ENCODE results near the gene CCL4L2. TPM values are rescaled to one million over a fixed set of nuclear protein-coding genes. Genes with fewer than 3 reads are reported as not detected.
"Not testable (repeated sequence)": the region's sequence is repeated elsewhere in the genome, so short reads cannot be mapped to it uniquely, and the experiment has no call there.

The CCL4L2 gene
- total RNA-seq, 2 experiments from 2014 or later: 95.1 to 102 TPM

- H3K4me3 Mint-ChIP-seq; intact Hi-C loops (cut with micrococcal nuclease); H3K4me1 Mint-ChIP-seq (ENCODE audit: low read depth); H3K27me3 Mint-ChIP-seq; H3K27ac Mint-ChIP-seq; DNase-seq; POLR2A ChIA-PET; CTCF ChIA-PET; H3K9me3 Mint-ChIP-seq; ATAC-seq; H3K36me3 Mint-ChIP-seq (ENCODE audit: low read depth): not testable (repeated sequence)
Observed at GRCh38 chr17:36242046-36242445, 31.2 kb downstream of the CCL4L2 start.

Other genes starting within 250 kb of the CCL4L2 start
- gene CCL16, start 229.6 kb upstream of the CCL4L2 start, total RNA-seq: not detected
- gene CCL14, start 224.3 kb upstream of the CCL4L2 start, total RNA-seq: not detected
- not detected for gene CCL15, start 209.5 kb upstream of the CCL4L2 start, total RNA-seq
- gene CCL23, start 193.1 kb upstream of the CCL4L2 start, total RNA-seq: not detected
- gene CCL18, start 146.8 kb upstream of the CCL4L2 start, total RNA-seq: not detected
- 100 to 1,000 TPM; 230 to 253 TPM for gene CCL3, start 120.9 kb upstream of the CCL4L2 start, total RNA-seq
- 100 to 1,000 TPM; 287 to 290 TPM for gene CCL4, start 107.2 kb upstream of the CCL4L2 start, total RNA-seq
- gene TBC1D3B, start 34.4 kb upstream of the CCL4L2 start, total RNA-seq: 1 to 10 TPM; 6.6 to 9.0 TPM
- 10 to 100 TPM; 33.8 to 35.1 TPM for gene CCL3L1, start 14.3 kb upstream of the CCL4L2 start, total RNA-seq
- gene TBC1D3I, start 53.5 kb downstream of the CCL4L2 start, total RNA-seq: under 1 TPM; 0.38 to 0.45 TPM
- not detected for gene TBC1D3G, start 112.8 kb downstream of the CCL4L2 start, total RNA-seq
- gene TBC1D3H, start 177.4 kb downstream of the CCL4L2 start, total RNA-seq: not detected